ENCODE results near the gene INPPL1. TPM values are rescaled to one million over a fixed set of nuclear protein-coding genes. Genes with fewer than 3 reads are reported as not detected.

INPPL1 gene
- total and polyA plus RNA-seq, 10 of the 15 experiments (the other 5 are each of a cell fraction or from before 2014, with no cell fraction given): 0.47 to 116 (median 43.4) TPM

DNA sequence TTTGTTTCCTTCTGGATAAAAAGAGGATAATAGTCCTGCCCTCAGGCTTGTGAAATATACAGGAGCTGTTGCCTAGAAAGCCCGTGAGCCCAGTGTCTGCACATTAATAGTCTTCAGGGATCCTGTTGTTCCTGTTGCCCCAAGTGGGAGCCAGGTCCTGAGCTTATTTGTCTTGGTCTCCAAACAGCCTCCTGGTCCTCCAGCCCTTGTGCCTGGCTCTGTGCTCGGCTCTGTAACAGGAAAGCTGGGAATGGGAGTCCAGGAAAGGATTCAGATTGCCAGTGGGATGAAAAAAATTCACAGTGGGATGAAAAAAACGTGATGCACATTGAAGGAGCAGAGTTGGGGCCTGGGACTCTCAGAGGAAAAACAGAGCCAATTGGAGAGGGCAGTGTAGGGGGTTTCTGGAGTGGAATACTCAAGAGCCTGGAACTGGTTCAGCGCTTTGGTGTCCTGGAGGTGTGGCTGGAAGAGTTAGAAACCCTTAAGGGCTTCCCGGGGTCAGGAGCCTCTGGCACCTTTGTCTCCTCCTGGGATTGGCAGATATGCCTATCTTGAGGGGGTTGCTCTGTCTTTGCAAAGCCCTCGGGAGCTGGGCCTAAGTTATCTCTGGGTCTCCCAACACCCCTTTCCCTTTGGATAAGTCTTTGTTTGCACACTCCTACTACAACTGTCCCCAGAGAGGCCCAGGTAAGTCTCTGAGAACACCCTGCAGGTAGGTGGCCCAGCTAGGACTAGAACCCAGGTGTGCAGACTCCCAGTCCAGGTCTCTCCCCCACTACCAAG is 2.3 kb upstream of the INPPL1 start:
- no peaks in the 10 kb centered on the region for H3K9me3 ChIP-seq (replicated peaks; ENCODE audit: control insufficient read depth, insufficient read depth, low read length)
- peaks cover 23% of the 10 kb centered on the region for H3K4me1 ChIP-seq (ENCODE audit: control insufficient read depth, insufficient read depth, low read length)
- no peak for FAIRE-seq
- peak overlapping the region; percentile 99 for H3K4me3 ChIP-seq
- peak overlapping the region; percentile 20 for H2AFZ ChIP-seq (ENCODE audit: control insufficient read depth, low read depth, low read length)
- no peak for ATAC-seq
- in situ Hi-C loops (cut with MboI) (no loop called here), intact Hi-C loops (cut with micrococcal nuclease; ENCODE audit: unreplicated experiment) (loop anchor here (5.0 kb wide), 1 partner anchor 210 kb away; the partner anchor contains the start of gene CLPB)
- ChIA-PET RAD21 (ENCODE audit: unreplicated experiment) (interaction anchor here (0.9 to 2.4 kb wide), 6 partner anchors 25 to 500 kb away, joined by 3 to 11 read pairs (median 4); partner anchors contain the start of gene XNDC1N), CTCF (interaction anchor here (0.9 to 1.9 kb wide), 11 partner anchors 14 to 294 kb away, joined by 3 to 8 read pairs (median 4); partner anchors contain the start of genes CLPB and XNDC1N), POLR2A (interaction anchor here (0.5 to 1.6 kb wide), 4 partner anchors 14 to 110 kb away, joined by 3 to 7 read pairs (median 4); partner anchors contain the start of gene ANAPC15), SMC1A (ENCODE audit: uncharacterized antibody, unreplicated experiment) (interaction anchor here (0.6 to 2.3 kb wide), 6 partner anchors 16 to 209 kb away, joined by 3 to 8 read pairs (median 3); no protein-coding TSS in a partner anchor)
- H3K36me3 ChIP-seq (ENCODE audit: control insufficient read depth in 2 of 2, insufficient read depth in 2 of 2, low read length in 1 of 2): peaks cover 0 to under 1% of the 10 kb centered on the region in 2 experiments; a peak in 1 of 4 replicates
- DNase-seq (ENCODE audit: low read depth, low spot score): no peak
- no peaks in the 10 kb centered on the region for H4K20me1 ChIP-seq (ENCODE audit: control insufficient read depth, insufficient read depth)
- H3K4me2 ChIP-seq (ENCODE audit: control insufficient read depth, insufficient read depth): peak overlapping the region; percentile 77
- H3K27ac ChIP-seq (ENCODE audit: control insufficient read depth, insufficient read depth): peak overlapping the region; percentile 75
- 40% methylated on average over 6 of the region's 6 CpGs for WGBS (ENCODE audit: insufficient coverage, insufficient replicate concordance, low lambda C conversion rate, missing lambda C conversion rate)
- TSS peak; percentile 92 for BruUV-seq (replicated peaks)
- peaks cover 26% of the 10 kb centered on the region for H3K79me2 ChIP-seq (ENCODE audit: control insufficient read depth, insufficient read depth, low read length)
- peak overlapping the region; percentile 68 for H3K9ac ChIP-seq (ENCODE audit: control insufficient read depth, insufficient read depth, low read length)
- no peaks in the 10 kb centered on the region for H3K27me3 ChIP-seq (replicated peaks in 1 of 2; ENCODE audit: control insufficient read depth in 2 of 2, insufficient read depth in 2 of 2, low read length in 1 of 2)
- TF ChIP-seq SMC3 (IDR thresholded peaks at IDR 0.05; ENCODE audit: borderline replicate concordance, low read length): no peak
- TF ChIP-seq, protein P1, sequence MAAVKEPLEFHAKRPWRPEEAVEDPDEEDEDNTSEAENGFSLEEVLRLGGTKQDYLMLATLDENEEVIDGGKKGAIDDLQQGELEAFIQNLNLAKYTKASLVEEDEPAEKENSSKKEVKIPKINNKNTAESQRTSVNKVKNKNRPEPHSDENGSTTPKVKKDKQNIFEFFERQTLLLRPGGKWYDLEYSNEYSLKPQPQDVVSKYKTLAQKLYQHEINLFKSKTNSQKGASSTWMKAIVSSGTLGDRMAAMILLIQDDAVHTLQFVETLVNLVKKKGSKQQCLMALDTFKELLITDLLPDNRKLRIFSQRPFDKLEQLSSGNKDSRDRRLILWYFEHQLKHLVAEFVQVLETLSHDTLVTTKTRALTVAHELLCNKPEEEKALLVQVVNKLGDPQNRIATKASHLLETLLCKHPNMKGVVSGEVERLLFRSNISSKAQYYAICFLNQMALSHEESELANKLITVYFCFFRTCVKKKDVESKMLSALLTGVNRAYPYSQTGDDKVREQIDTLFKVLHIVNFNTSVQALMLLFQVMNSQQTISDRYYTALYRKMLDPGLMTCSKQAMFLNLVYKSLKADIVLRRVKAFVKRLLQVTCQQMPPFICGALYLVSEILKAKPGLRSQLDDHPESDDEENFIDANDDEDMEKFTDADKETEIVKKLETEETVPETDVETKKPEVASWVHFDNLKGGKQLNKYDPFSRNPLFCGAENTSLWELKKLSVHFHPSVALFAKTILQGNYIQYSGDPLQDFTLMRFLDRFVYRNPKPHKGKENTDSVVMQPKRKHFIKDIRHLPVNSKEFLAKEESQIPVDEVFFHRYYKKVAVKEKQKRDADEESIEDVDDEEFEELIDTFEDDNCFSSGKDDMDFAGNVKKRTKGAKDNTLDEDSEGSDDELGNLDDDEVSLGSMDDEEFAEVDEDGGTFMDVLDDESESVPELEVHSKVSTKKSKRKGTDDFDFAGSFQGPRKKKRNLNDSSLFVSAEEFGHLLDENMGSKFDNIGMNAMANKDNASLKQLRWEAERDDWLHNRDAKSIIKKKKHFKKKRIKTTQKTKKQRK (IDR thresholded peaks at IDR 0.05; ENCODE audit: low read depth, low read length): no peak
- TF ChIP-seq CBFB (IDR thresholded peaks at IDR 0.05; ENCODE audit: low read depth): no peak
- TF ChIP-seq FOXK2 (IDR thresholded peaks at IDR 0.05): no peak
- TF ChIP-seq, protein P2, sequence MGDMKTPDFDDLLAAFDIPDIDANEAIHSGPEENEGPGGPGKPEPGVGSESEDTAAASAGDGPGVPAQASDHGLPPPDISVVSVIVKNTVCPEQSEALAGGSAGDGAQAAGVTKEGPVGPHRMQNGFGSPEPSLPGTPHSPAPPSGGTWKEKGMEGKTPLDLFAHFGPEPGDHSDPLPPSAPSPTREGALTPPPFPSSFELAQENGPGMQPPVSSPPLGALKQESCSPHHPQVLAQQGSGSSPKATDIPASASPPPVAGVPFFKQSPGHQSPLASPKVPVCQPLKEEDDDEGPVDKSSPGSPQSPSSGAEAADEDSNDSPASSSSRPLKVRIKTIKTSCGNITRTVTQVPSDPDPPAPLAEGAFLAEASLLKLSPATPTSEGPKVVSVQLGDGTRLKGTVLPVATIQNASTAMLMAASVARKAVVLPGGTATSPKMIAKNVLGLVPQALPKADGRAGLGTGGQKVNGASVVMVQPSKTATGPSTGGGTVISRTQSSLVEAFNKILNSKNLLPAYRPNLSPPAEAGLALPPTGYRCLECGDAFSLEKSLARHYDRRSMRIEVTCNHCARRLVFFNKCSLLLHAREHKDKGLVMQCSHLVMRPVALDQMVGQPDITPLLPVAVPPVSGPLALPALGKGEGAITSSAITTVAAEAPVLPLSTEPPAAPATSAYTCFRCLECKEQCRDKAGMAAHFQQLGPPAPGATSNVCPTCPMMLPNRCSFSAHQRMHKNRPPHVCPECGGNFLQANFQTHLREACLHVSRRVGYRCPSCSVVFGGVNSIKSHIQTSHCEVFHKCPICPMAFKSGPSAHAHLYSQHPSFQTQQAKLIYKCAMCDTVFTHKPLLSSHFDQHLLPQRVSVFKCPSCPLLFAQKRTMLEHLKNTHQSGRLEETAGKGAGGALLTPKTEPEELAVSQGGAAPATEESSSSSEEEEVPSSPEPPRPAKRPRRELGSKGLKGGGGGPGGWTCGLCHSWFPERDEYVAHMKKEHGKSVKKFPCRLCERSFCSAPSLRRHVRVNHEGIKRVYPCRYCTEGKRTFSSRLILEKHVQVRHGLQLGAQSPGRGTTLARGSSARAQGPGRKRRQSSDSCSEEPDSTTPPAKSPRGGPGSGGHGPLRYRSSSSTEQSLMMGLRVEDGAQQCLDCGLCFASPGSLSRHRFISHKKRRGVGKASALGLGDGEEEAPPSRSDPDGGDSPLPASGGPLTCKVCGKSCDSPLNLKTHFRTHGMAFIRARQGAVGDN (IDR thresholded peaks at IDR 0.05): no peak
- TF ChIP-seq ZNF207 (IDR thresholded peaks at IDR 0.05; ENCODE audit: borderline replicate concordance): no peak
- TF ChIP-seq CHD2 (IDR thresholded peaks at IDR 0.05; ENCODE audit: borderline replicate concordance, low read depth, low read length): no peak
- TF ChIP-seq, protein P3, sequence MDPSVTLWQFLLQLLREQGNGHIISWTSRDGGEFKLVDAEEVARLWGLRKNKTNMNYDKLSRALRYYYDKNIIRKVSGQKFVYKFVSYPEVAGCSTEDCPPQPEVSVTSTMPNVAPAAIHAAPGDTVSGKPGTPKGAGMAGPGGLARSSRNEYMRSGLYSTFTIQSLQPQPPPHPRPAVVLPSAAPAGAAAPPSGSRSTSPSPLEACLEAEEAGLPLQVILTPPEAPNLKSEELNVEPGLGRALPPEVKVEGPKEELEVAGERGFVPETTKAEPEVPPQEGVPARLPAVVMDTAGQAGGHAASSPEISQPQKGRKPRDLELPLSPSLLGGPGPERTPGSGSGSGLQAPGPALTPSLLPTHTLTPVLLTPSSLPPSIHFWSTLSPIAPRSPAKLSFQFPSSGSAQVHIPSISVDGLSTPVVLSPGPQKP (IDR thresholded peaks at IDR 0.05; ENCODE audit: low read depth, low read length): no peak
- TF ChIP-seq SMARCA5 (IDR thresholded peaks at IDR 0.05): no peak
- no peak for TF ChIP-seq MTA2 (IDR thresholded peaks at IDR 0.05; ENCODE audit: low read depth)
- no peak for TF ChIP-seq SMAD1 (IDR thresholded peaks at IDR 0.05; ENCODE audit: low read depth, partially characterized antibody)
- TF ChIP-seq, protein P4, sequence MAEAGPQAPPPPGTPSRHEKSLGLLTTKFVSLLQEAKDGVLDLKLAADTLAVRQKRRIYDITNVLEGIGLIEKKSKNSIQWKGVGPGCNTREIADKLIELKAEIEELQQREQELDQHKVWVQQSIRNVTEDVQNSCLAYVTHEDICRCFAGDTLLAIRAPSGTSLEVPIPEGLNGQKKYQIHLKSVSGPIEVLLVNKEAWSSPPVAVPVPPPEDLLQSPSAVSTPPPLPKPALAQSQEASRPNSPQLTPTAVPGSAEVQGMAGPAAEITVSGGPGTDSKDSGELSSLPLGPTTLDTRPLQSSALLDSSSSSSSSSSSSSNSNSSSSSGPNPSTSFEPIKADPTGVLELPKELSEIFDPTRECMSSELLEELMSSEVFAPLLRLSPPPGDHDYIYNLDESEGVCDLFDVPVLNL (IDR thresholded peaks at IDR 0.05; ENCODE audit: low read depth, low read length): no peak
- TF ChIP-seq CREM (IDR thresholded peaks at IDR 0.05; ENCODE audit: low read depth): no peak
